CD4-positive, alpha-beta T cell treated with Interferon alpha-2 for 1 hour (primary cell): Measurements from ENCODE around the gene KRTAP20-4.

Experiments
- DNase-seq, 2 donors: peaks; one replicate each; pipeline ENCODE4 v3.0.0-alpha.2; 2020 to 2022

Gene KRTAP20-4

GRCh38 chr21:30620522-30620921 lies at the start of gene KRTAP20-4:
Gene KRTAP20-4, plus strand, starts transcription at chr21:30620627.
- no peak for DNase-seq

DNA sequence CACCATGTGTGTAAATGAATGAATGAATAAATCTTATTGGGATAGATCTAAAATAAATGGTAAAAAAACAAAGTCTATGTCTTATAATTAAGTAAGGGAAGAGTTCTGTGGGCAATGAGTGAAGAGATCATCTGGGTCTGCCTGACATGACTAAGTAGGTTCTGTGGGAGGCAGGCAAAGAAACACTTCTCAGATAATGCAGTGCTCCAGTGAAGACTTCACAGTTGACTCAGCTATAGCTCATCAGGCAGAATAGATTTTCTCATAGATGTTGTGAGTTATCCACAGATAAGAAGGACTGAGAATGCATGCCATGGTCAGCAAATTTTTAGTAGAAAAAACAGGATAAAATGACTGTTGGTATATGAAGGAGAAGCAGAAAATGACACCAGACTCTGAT lies 42.7 kb upstream of the KRTAP20-4 start:
- DNase-seq, result no peak

- no peak for DNase-seq
Observed at GRCh38 chr21:30579346-30579745, 41.1 kb upstream of the KRTAP20-4 start.

DNA sequence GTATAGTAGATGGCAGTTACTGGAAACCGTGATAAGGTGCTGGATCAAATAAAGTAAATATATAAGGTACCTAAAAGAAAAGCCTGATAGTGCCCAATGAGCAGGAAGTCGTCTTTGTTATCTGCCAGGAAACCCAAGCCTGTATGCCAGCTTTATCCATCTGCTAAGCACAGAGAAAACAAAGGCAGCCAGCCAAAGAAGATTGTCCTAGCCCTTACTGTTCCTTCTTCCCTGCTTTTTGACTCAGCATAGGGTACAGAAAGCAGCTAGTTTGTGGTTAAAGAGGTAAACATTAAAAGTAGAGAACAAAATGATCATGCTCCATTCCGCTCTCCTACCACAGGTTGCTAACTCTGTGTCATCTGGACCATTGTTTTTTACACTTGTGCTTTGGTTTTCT lies 40.3 kb upstream of the KRTAP20-4 start:
- DNase-seq, result no peak

GRCh38 chr21:30582870-30583269 lies 37.6 kb upstream of the KRTAP20-4 start:
- no peak for DNase-seq

GRCh38 chr21:30590297-30590696 lies 30.1 kb upstream of the KRTAP20-4 start, which contains the start of gene KRTAP22-2:
Gene KRTAP22-2, minus strand, starts transcription at chr21:30590397.
- DNase-seq, result no peak

GRCh38 chr21:30592140-30592539 lies 28.3 kb upstream of the KRTAP20-4 start, which contains the start of gene KRTAP6-3:
Gene KRTAP6-3, plus strand, starts transcription at chr21:30592440. Its CDS starts 6 bp downstream, at chr21:30592446.
- no peak for DNase-seq

- no peak for DNase-seq
Observed at GRCh38 chr21:30598802-30599201, 21.6 kb upstream of the KRTAP20-4 start, which contains the start of gene KRTAP6-2. Gene KRTAP6-2, minus strand, starts transcription at chr21:30598902. Its CDS starts 28 bp downstream, at chr21:30598874.

GRCh38 chr21:30600787-30601186 lies 19.6 kb upstream of the KRTAP20-4 start, which contains the start of gene KRTAP22-1:
Gene KRTAP22-1, plus strand, starts transcription at chr21:30601087.
- DNase-seq, result no peak

DNA sequence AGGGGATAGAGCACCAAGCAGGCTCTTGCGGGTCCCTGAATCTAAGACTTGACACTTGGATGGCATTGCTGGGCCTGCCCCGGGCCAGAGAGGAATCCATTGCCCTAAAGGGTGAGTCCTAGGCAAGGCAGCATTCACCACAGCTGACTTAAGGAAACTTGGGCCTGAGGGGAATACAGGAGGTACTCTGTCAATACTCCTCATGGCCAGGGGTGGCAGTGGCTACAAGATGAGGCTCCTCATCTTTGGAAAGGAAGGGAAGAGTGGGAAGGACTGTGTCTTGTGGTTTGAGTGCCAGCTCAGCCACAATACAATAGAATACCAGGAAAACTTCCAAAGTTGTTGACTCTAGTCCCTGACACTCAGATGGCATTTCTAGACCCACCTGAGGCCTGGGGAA lies 14.5 kb upstream of the KRTAP20-4 start:
- DNase-seq, result no peak

GRCh38 chr21:30612132-30612531 lies 8.3 kb upstream of the KRTAP20-4 start:
- no peak for DNase-seq

DNA sequence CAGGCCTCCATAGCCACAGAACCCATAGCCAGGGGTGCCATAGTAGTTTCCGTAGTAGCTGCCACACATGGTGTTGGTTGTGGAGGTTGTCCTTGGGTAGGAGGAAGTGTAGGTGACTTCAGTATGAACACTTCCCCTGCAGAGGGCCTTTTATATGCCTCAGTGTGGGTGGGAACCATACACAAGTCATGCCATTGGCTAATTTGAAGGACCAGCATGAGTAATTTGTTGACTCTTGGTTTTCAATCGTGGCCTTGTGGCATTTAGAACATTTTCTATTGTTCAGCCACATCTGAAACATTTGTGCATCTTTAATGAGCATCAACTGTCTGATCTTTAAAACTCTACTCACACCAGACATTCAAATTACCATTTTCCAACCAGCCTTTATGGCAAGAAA lies 6.6 kb upstream of the KRTAP20-4 start, which contains the start of gene KRTAP6-1:
Gene KRTAP6-1, minus strand, starts transcription at position 95 of the 400 bp plus-strand sequence. Its CDS starts 26 bp downstream, at position 69.
- no peak for DNase-seq

- DNase-seq, result no peak
Observed at GRCh38 chr21:30615199-30615598, 5.2 kb upstream of the KRTAP20-4 start.

- DNase-seq, result no peak
Observed at GRCh38 chr21:30616125-30616524, 4.3 kb upstream of the KRTAP20-4 start, which contains the start of gene KRTAP20-1. Gene KRTAP20-1, plus strand, starts transcription at chr21:30616425. Its CDS starts 30 bp downstream, at chr21:30616455.

DNA sequence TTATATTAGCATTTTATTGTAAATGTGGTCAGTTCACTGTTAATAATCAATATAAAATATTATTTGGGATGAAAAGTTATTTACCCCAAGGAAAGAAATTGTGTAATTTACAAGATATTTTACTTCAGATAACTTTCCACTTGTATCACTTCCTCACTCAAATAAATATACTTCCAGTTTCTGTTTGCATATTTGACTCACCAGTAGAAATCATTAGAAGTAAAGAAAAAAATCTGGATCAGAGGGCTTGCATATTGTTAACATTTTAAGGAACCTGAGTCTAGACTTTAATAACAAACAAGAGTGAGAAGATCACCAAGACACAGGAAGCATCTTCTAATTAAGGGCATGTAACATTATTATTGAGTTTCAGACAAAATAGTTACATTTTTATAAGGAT lies 347 bp upstream of the KRTAP20-4 start:
- no peak for DNase-seq

- no peak for DNase-seq
Observed at GRCh38 chr21:30623362-30623761, 2.9 kb downstream of the KRTAP20-4 start.

DNA sequence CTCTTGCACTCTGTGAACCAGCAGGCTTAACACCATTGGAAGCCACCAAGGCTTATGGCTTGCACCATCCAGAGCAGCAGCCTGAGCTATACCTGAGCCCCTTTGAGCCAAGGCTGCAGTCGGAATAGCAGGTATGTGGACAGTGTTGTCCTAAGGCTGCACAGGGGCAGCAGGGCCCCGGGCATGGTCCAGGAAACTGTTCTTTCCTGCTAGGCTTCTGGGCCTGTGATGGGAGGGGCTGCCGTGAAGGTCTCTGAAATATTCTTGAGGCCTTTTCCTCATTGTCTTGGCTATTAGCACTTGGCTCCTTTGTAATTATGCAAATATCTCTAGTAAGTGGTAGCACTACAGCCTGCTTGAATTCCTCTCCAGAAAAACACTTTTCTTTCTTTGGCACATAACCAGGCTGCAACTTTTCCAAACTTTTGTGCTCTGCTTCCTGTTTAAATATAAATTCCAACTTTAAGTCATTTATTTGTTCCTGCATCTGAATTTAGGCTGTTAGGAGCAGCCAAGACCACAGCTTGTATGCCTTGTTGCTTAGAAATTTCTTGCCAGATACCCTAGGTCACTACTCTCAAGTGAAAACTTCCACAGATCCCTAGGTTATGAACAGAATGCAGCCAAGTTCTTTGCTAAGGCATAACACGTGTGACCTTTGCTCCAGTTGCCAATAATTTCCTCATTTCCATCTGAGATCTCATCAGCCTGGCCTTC lies 5.2 kb downstream of the KRTAP20-4 start:
- no peak for DNase-seq

- no peak for DNase-seq
Observed at GRCh38 chr21:30628109-30628508, 7.7 kb downstream of the KRTAP20-4 start.

GRCh38 chr21:30629200-30629599 lies 8.8 kb downstream of the KRTAP20-4 start:
- no peak for DNase-seq

- no peak for DNase-seq
Observed at GRCh38 chr21:30634906-30635305, 14.5 kb downstream of the KRTAP20-4 start, which contains the start of gene KRTAP20-2. Gene KRTAP20-2, plus strand, starts transcription at chr21:30635206. Its CDS starts 58 bp downstream, at chr21:30635264.

DNA sequence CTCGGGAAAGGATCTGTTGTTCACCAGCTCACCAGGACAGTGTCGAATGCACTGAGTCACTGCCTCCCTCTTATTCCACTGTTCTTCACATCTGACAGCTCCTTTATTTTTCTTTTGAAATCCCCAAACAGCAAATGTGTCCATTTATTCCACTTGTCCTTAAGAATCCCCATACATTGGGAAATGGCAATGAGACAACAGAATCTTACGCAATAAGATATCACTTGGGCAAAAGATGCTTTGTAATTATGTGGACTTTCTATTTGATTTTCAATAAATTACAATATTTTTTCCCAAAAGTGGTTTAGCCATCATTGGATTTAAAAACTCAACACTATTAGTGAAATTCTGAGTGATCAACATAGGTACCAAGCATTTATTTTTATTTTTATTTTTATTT lies 18.3 kb downstream of the KRTAP20-4 start:
- DNase-seq, result no peak

- no peak for DNase-seq
Observed at GRCh38 chr21:30642564-30642963, 22.1 kb downstream of the KRTAP20-4 start, which contains the start of gene KRTAP20-3. Gene KRTAP20-3, plus strand, starts transcription at chr21:30642864.

DNA sequence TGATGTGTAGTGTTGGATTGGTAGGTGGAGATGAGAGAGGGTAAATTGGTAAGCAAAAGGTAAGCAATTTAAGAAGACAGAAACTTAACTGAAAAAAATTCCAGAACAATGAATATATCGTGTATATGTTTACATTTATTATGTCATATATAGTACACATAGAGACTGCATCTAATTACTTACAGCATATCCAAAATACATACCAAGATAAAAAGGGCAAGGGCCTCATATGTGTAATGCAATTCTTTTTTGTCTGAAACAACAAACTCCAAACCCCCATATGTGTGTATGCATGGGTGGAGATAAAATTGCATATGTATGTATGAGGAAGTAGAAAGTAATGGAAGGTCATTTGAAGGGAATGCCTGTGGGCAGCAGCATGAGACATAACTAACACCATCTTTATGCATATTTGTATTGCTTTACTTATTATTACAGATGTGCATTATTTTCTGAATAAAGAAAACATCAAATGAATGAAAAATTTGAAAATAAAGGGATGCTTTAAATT lies 26.5 kb downstream of the KRTAP20-4 start:
- DNase-seq, result no peak

- DNase-seq, result no peak
Observed at GRCh38 chr21:30652891-30653290, 32.5 kb downstream of the KRTAP20-4 start.
